Activated CD8-positive, alpha-beta T cell treated with anti-CD3 and anti-CD28 coated beads for 36 hours (primary cell): Measurements from ENCODE around the gene BBS4. TPM values are rescaled to one million over a fixed set of nuclear protein-coding genes. Genes with fewer than 3 reads are reported as not detected.

Source experiments
- ATAC-seq: fragments of 200-7000 bp; cut with Tn5 transposase; one replicate; pipeline ENCODE4 v1.10.0; 2021; ENCODE audit warnings: mild to moderate bottlenecking, moderate library complexity
- CTCF ChIA-PET: fragments of 350-600 bp; sonication (Branson Sonifier 250); formaldehyde crosslinking; loops from one replicate; lab custom pipeline; 2021; ENCODE audit warnings: antibody characterized with exemption; lab: Charles Lee
- POLR2A ChIA-PET: fragments of 350-600 bp; sonication (Branson Sonifier 250); formaldehyde crosslinking; loops from one replicate; lab custom pipeline; 2021; ENCODE audit warnings: antibody characterized with exemption; lab: Charles Lee
- DNase-seq: peaks from one replicate; pipeline ENCODE4 v3.0.0-alpha.2; 2020
- H3K27ac Mint-ChIP-seq: one replicate; pipeline ENCODE4 v1.8.0; 2021; ENCODE audit warnings: mild to moderate bottlenecking, mixed read lengths
- H3K27me3 Mint-ChIP-seq: one replicate; pipeline ENCODE4 v1.8.0; 2021; ENCODE audit warnings: mixed read lengths
- H3K36me3 Mint-ChIP-seq: one replicate; pipeline ENCODE4 v1.8.0; 2021; ENCODE audit warnings: low read depth, mixed read lengths
- H3K4me1 Mint-ChIP-seq: one replicate; pipeline ENCODE4 v1.8.0; 2021; ENCODE audit warnings: low read depth, mixed read lengths
- H3K4me3 Mint-ChIP-seq: one replicate; pipeline ENCODE4 v1.8.0; 2021; ENCODE audit warnings: mild to moderate bottlenecking, moderate library complexity, mixed read lengths
- H3K9me3 Mint-ChIP-seq: one replicate; pipeline ENCODE4 v1.8.0; 2021; ENCODE audit warnings: mixed read lengths
- intact Hi-C: fragments of 100-400 bp; cut with micrococcal nuclease; formaldehyde crosslinking; loops from one replicate; pipeline ENCODE4 v1.10.0; 2022
- total RNA-seq, 2 experiments: library from RNA; stranded (reverse); gene quantifications; one replicate each; pipeline ENCODE4 v1.2.3, GENCODE V29; 2021
- TF ChIP-seq, protein P1 (sequence below): fragments of 200-600 bp; IDR thresholded peaks from one replicate; pipeline ENCODE4 v1.8.0; 2022; ENCODE audit warnings: antibody characterized with exemption, mild to moderate bottlenecking

BBS4 gene
- total RNA-seq, 2 experiments from 2014 or later: 10.8 to 11.4 TPM

DNA sequence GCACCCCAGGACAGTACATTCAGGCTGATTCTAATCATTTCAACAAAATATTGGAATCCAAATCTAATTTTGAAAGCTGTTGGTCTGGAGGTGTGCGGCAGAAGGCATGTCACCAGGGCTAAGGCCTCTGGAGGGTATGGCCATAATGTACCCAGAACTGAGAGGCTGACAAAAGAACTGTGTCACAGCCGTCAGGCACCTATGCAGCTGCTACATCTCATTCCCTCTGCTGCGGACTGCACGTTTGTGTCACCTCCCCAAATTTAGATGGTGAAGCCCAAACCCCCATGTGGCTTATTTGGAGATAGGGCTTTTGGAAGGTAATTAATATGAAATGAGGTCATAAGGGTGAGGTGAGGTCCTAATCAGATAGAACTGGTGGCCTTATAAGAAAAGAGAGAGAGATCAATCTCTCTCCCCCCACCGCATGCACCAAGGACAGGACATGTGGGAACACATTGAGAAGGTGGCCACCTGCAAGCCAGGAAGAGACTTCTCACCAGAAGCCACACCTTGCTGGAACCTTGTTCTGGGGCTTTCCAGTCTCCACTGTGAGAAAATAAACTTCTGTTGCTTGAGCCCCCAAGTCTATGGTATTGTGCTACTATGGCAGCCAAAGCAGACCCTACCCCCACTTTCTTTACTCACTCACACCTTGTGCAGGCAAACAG is 74.7 kb downstream of the BBS4 start:
- Mint-ChIP-seq H3K4me1 (peaks cover 1% of the 10 kb centered on the region), H3K4me3 (no peak overlapping the region), H3K9me3 (no peaks in the 10 kb centered on the region), H3K27me3 (no peaks in the 10 kb centered on the region), H3K27ac (no peak overlapping the region), H3K36me3 (peaks cover 46% of the 10 kb centered on the region)
- CTCF ChIA-PET: no interaction called here
- TF ChIP-seq, protein P1, sequence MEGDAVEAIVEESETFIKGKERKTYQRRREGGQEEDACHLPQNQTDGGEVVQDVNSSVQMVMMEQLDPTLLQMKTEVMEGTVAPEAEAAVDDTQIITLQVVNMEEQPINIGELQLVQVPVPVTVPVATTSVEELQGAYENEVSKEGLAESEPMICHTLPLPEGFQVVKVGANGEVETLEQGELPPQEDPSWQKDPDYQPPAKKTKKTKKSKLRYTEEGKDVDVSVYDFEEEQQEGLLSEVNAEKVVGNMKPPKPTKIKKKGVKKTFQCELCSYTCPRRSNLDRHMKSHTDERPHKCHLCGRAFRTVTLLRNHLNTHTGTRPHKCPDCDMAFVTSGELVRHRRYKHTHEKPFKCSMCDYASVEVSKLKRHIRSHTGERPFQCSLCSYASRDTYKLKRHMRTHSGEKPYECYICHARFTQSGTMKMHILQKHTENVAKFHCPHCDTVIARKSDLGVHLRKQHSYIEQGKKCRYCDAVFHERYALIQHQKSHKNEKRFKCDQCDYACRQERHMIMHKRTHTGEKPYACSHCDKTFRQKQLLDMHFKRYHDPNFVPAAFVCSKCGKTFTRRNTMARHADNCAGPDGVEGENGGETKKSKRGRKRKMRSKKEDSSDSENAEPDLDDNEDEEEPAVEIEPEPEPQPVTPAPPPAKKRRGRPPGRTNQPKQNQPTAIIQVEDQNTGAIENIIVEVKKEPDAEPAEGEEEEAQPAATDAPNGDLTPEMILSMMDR: no peak
- POLR2A ChIA-PET: no interaction called here
- DNase-seq (no peak), ATAC-seq (no peak)
- intact Hi-C loops: no loop called here

DNA sequence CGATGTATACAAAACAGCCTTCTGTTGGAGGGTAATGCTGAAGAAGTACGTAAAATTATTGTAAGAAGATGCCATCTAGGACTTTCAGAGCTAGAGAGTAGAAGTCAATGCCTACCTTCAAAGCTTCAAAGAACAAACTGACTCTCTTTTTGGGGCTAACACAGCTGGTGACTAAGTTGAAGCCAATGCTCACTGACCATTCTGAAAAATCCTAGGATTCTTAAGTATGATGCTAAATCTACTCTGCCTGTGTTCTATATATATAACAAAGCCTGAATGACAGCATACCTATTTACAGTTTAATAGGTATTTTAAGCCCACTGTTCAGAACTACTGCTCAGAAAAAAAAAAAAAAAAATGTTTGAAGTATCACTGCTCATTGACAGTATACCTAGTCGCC is 78.6 kb downstream of the BBS4 start:
- no peak overlapping the region for H3K4me3 Mint-ChIP-seq
- H3K4me1 Mint-ChIP-seq: no peaks in the 10 kb centered on the region
- CTCF ChIA-PET: interaction anchor here (2.1 kb wide), 1 partner anchor 9 kb away, joined by 4 read pairs; no protein-coding TSS in a partner anchor
- DNase-seq (no peak), ATAC-seq (no peak)
- intact Hi-C loops: no loop called here
- H3K36me3 Mint-ChIP-seq: peaks cover 70% of the 10 kb centered on the region
- peaks cover 14% of the 10 kb centered on the region for H3K9me3 Mint-ChIP-seq
- H3K27ac Mint-ChIP-seq: no peak overlapping the region
- POLR2A ChIA-PET: interaction anchor here (0.7 to 1.6 kb wide), 2 partner anchors 12 to 389 kb away, joined by 3 to 6 read pairs; no protein-coding TSS in a partner anchor
- TF ChIP-seq, protein P1: no peak
- no peaks in the 10 kb centered on the region for H3K27me3 Mint-ChIP-seq

- H3K27ac Mint-ChIP-seq: no peak overlapping the region
- no peak overlapping the region for H3K4me3 Mint-ChIP-seq
- H3K36me3 Mint-ChIP-seq: peaks cover 71% of the 10 kb centered on the region
- H3K27me3 Mint-ChIP-seq: no peaks in the 10 kb centered on the region
- POLR2A ChIA-PET: interaction anchor here (0.7 kb wide), 1 partner anchor 10 kb away, joined by 3 read pairs; no protein-coding TSS in a partner anchor
- DNase-seq (no peak), ATAC-seq (no peak)
- CTCF ChIA-PET: no interaction called here
- intact Hi-C loops: no loop called here
- H3K4me1 Mint-ChIP-seq: peaks cover 4% of the 10 kb centered on the region
- TF ChIP-seq, protein P1: no peak
- H3K9me3 Mint-ChIP-seq: peaks cover 14% of the 10 kb centered on the region
Measured at GRCh38 chr15:72766025-72766424, 80.0 kb downstream of the BBS4 start.

GRCh38 chr15:72766780-72767179 is 80.8 kb downstream of the BBS4 start:
- peaks cover 14% of the 10 kb centered on the region for H3K9me3 Mint-ChIP-seq
- no peak overlapping the region for H3K4me3 Mint-ChIP-seq
- no peak overlapping the region for H3K27ac Mint-ChIP-seq
- TF ChIP-seq, protein P1: no peak
- peaks cover 8% of the 10 kb centered on the region for H3K4me1 Mint-ChIP-seq
- H3K36me3 Mint-ChIP-seq: peaks cover 74% of the 10 kb centered on the region
- CTCF ChIA-PET: no interaction called here
- intact Hi-C loops: no loop called here
- POLR2A ChIA-PET: no interaction called here
- no peaks in the 10 kb centered on the region for H3K27me3 Mint-ChIP-seq
- ATAC-seq (no peak), DNase-seq (no peak)

DNA sequence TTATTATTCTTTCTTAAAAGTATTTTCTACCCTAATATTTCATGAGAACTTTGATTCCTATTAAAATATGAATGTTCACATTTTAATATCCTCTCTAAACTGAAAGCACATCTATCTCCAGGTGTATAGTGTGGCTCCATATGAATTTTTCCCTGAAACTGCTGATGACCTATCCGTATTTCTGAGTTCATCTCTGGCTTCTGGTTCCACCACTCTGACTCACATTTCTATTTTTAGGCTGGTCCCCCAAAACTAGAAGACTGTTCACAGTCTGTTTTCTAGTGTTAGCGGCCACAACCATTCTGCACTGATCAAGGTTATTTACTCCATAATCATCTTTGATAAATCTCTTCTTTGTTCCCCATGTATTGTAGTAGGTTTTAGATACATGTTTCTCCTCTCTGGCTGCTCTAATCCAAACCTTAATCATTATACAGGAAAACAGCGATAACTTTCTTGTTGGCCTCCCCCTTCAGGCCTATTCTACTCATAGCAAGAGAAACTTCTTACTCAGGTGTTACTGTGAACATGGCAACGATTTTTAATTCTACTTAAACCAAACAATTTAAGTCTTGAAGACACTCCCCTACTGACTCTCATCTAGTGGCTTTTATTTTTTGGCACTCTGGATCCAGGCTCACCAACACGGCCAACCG is 84.8 kb downstream of the BBS4 start:
- ChIA-PET POLR2A (interaction anchor here (1.3 kb wide), 1 partner anchor 8 kb away, joined by 4 read pairs; no protein-coding TSS in a partner anchor), CTCF (no interaction called here)
- intact Hi-C loops: no loop called here
- Mint-ChIP-seq H3K27ac (no peak overlapping the region), H3K36me3 (peaks cover 73% of the 10 kb centered on the region), H3K4me1 (peaks cover 19% of the 10 kb centered on the region), H3K4me3 (no peak overlapping the region), H3K9me3 (peaks cover 14% of the 10 kb centered on the region), H3K27me3 (no peaks in the 10 kb centered on the region)
- ATAC-seq: peak; percentile 51
- TF ChIP-seq, protein P1: no peak
- DNase-seq: no peak
